Natural killer cell treated with Interleukin-12 subunit alpha and Interleukin-12 subunit beta and Interleukin-15 and Interleukin-18, amount 100 ng/mL, for 72 hours (primary cell): ENCODE results near the gene PTPRN2. TPM values are rescaled to one million over a fixed set of nuclear protein-coding genes. Genes with fewer than 3 reads are reported as not detected.
A peak's percentile ranks its signal among the peaks of the same experiment; 100 is the strongest.
"Not testable (repeated sequence)": the region's sequence is repeated elsewhere in the genome, so short reads cannot be mapped to it uniquely, and the experiment has no call there.

ENCODE experiments used
- ATAC-seq, 2 donors: fragments of 150-1000 bp; cut with Tn5 transposase in 1 of 2; sonication (Bioruptor Pico), chemical (Tn5 transposase) in 1 of 2; 2 replicates each; pipeline ENCODE4 v1.10.0; 2021
- DNase-seq: peaks from one replicate; pipeline ENCODE4 v3.0.0; 2022; ENCODE audit warnings: low spot score
- H3K27ac Mint-ChIP-seq, 2 donors: 1 replicate in 1 of 2; 2 replicates in 1 of 2; pipeline ENCODE4 v1.8.0; 2022; ENCODE audit warnings: mixed read lengths in 2 of 2, mild to moderate bottlenecking in 1 of 2, moderate library complexity in 1 of 2
- H3K27me3 Mint-ChIP-seq, 2 donors: 1 replicate in 1 of 2; 2 replicates in 1 of 2; pipeline ENCODE4 v1.8.0; 2022; ENCODE audit warnings: mixed read lengths in 2 of 2
- H3K36me3 Mint-ChIP-seq: one replicate; pipeline ENCODE4 v1.8.0; 2022; ENCODE audit warnings: mixed read lengths
- H3K4me1 Mint-ChIP-seq, 2 donors: 1 replicate in 1 of 2; 2 replicates in 1 of 2; pipeline ENCODE4 v1.8.0; 2022; ENCODE audit warnings: low read depth in 2 of 2, mixed read lengths in 2 of 2, mild to moderate bottlenecking in 1 of 2
- H3K4me3 Mint-ChIP-seq: one replicate; pipeline ENCODE4 v1.8.0; 2022; ENCODE audit warnings: mixed read lengths
- H3K9me3 Mint-ChIP-seq: 2 replicates; pipeline ENCODE4 v1.8.0; 2022; ENCODE audit warnings: mixed read lengths
- total RNA-seq, 2 donors: library from RNA; stranded (reverse); gene quantifications; one replicate each; pipeline ENCODE4 v1.2.3, GENCODE V29; 2022

The PTPRN2 gene
- total RNA-seq, 2 donors from 2014 or later = 0.17 to 0.74 TPM

- no peak for ATAC-seq
- H3K9me3 Mint-ChIP-seq = no peaks in the 10 kb centered on the region
- H3K27me3 Mint-ChIP-seq = peaks cover 0 to 10% of the 10 kb centered on the region in 2 donors
- H3K4me1 Mint-ChIP-seq = no peaks in the 10 kb centered on the region
- H3K27ac Mint-ChIP-seq = no peak overlapping the region
- no peaks in the 10 kb centered on the region for H3K36me3 Mint-ChIP-seq
- H3K4me3 Mint-ChIP-seq = no peak overlapping the region
- peak; percentile 28 for DNase-seq
These were observed 918.5 kb downstream of the PTPRN2 start for GRCh38 chr7:157668884-157669767.

DNA sequence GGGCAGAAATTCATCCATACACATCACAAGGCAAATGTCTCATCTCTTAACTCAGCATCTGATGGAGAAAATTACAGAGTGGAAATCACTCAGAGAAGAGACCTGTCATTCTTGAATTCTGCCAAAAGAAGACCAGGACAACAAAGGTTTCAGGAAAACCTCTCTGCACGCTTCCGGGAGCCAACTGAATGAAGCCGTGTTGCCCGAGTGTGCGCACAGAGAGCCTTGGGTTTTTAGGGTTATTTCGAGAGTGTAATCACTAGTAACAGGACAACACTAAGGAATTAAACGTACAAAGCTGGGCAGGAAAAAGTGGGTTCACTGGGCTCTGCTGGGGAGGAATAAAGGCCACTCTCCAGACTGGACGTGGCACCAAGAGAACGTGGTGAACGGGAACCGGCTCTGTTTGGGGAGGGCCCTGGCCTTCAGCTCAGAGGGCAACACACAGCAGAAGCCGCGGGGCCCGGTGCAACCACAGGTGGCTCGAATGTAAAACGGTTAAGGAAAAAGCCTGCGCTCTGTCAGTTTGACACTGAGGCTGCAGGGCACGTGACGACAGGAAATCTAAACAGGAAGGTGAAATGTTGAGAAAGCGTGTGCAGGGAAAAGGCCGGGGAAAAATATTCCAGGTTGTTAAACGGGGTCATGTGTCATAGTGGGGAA lies 919.3 kb downstream of the PTPRN2 start:
- no peak for ATAC-seq

GRCh38 chr7:157667731-157668130 lies 919.9 kb downstream of the PTPRN2 start:
- Mint-ChIP-seq H3K9me3 (no peaks in the 10 kb centered on the region), H3K27me3 (peaks cover 0 to 10% of the 10 kb centered on the region in 2 donors), H3K27ac (no peak overlapping the region), H3K4me3 (no peak overlapping the region), H3K4me1 (no peaks in the 10 kb centered on the region), H3K36me3 (no peaks in the 10 kb centered on the region)
- peak; percentile 44 for DNase-seq
- ATAC-seq = no peak

More for the DNA sequence above, 919.3 kb downstream of the PTPRN2 start:
- H3K4me3 Mint-ChIP-seq = no peak overlapping the region
- H3K36me3 Mint-ChIP-seq = no peaks in the 10 kb centered on the region
- peak; percentile 50 for DNase-seq
- H3K9me3 Mint-ChIP-seq = no peaks in the 10 kb centered on the region
- H3K27ac Mint-ChIP-seq = no peak overlapping the region
- H3K27me3 Mint-ChIP-seq = peaks cover 0 to 10% of the 10 kb centered on the region in 2 donors
- H3K4me1 Mint-ChIP-seq = no peaks in the 10 kb centered on the region

- Mint-ChIP-seq H3K4me3 (no peak overlapping the region), H3K36me3 (no peaks in the 10 kb centered on the region), H3K9me3 (no peaks in the 10 kb centered on the region), H3K27ac (no peak overlapping the region), H3K4me1 (no peaks in the 10 kb centered on the region), H3K27me3 (peaks cover 0 to 10% of the 10 kb centered on the region in 2 donors)
- ATAC-seq = no peak
- peak; percentile 44 for DNase-seq
These were observed 920.4 kb downstream of the PTPRN2 start for GRCh38 chr7:157667261-157667660.

DNA sequence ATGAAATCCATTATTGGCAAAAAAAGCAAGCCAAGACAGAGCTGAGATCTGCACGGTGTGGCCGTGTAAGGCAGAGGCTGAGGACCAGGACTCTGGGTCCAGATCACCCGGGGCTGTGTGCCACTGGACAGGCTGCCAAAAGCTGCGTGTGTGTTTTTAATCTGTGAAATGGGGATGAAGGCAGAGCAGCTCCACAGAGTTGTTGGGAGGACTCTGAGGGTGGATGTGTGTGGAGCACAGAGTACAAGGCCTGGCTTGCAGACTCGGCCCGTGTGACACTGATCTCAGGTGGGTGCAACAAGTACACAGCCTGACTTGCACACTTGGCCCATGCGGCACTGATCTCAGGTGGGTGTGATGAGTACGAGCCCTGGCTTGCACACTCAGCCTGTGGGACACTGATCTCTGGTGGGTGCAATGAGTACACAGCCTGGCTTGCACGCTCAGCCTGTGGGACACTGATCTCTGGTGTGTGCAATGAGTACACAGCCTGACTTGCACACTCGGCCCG lies 921.0 kb downstream of the PTPRN2 start:
- ATAC-seq (no peak), DNase-seq (peak; percentile 16)
- no peak overlapping the region for H3K4me3 Mint-ChIP-seq
- H3K27me3 Mint-ChIP-seq = peaks cover 0 to 10% of the 10 kb centered on the region in 2 donors
- H3K27ac Mint-ChIP-seq = no peak overlapping the region
- no peaks in the 10 kb centered on the region for H3K36me3 Mint-ChIP-seq
- no peaks in the 10 kb centered on the region for H3K4me1 Mint-ChIP-seq
- no peaks in the 10 kb centered on the region for H3K9me3 Mint-ChIP-seq

DNA sequence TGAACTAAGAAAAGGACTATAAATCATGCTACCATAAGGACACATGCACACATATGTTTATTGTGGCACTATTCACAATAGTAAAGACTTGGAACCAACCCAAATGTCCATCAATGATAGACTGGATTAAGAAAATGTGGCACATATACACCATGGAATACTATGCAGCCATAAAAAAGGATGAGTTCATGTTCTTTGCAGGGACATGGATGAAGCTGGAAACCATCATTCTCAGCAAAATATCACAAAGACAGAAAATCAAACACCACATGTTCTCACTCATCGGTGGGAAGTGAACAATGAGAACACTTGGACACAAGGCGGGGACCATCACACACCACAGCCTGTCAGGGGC lies 922.0 kb downstream of the PTPRN2 start:
- not testable (repeated sequence) for H3K9me3 Mint-ChIP-seq, H3K27me3 Mint-ChIP-seq, H3K4me1 Mint-ChIP-seq, H3K27ac Mint-ChIP-seq, H3K36me3 Mint-ChIP-seq, H3K4me3 Mint-ChIP-seq, ATAC-seq
- peak; percentile 29 for DNase-seq

- Mint-ChIP-seq H3K27me3 (peaks cover 0 to 8% of the 10 kb centered on the region in 2 donors), H3K36me3 (no peaks in the 10 kb centered on the region), H3K27ac (no peak overlapping the region), H3K9me3 (no peaks in the 10 kb centered on the region), H3K4me1 (peaks cover 0 to 3% of the 10 kb centered on the region in 2 donors), H3K4me3 (no peak overlapping the region)
- DNase-seq (peak; percentile 42), ATAC-seq (no peak)
These were observed 922.6 kb downstream of the PTPRN2 start for GRCh38 chr7:157664871-157665633.

DNA sequence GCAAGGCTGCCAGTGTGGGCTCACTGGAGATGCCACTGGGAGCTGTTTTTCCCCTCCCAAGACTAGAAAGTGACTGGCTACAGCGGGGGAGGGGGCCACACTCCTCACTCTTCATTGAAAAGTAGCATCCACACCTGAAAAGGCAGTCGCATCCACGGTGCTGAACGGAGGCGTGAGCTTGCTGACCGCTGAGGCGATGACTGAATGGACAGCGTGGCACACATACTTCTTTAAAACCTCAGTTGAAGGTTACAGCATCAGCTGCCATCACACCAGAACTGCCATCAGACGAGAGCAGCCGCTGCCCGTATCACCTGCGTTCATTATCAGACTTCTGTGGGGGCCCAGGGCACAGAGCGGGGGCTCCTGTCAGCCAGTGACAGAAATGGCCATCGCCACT lies 923.6 kb downstream of the PTPRN2 start:
- Mint-ChIP-seq H3K4me1 (peaks cover 3 to 6% of the 10 kb centered on the region in 2 donors), H3K27me3 (peaks cover 0 to 8% of the 10 kb centered on the region in 2 donors), H3K27ac (no peak overlapping the region), H3K4me3 (no peak overlapping the region), H3K36me3 (no peaks in the 10 kb centered on the region), H3K9me3 (no peaks in the 10 kb centered on the region)
- DNase-seq (peak; percentile 31), ATAC-seq (no peak)

DNA sequence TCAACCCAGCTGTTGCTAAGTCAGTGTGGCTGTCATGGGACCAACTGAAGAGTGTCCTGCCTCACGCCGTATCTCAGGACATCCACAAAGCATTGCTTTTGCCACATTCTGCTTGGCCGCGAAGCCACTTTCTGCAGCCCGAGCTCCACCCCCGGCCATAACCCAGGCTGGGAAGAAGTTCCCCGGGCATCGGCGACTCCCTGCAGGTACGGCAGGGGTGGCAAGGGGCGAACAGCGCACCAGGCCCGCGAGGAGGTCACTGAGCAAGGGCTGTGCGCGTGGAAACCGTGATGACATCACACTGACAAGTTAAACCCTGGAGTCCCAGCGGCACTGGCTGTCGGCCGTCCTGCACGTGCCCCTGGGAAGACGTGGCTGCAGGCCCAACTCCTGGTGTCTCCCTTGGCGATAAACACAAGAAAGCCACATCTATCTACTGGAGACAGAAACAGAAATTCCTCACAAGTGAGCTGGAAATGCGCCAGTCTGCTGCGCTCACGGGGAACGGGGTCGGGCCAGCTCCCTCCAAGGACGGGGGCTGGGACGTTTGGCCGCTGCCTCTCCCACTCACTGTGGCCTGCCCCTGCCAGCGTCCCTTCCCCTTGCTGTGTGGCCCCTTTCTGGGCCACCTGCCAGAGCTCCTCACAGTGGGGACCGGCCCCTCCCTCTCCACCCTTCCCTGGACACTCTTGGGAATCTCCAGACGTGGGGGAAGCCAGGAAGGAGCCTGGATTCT lies 924.5 kb downstream of the PTPRN2 start:
- Mint-ChIP-seq H3K27ac (no peak overlapping the region), H3K36me3 (no peaks in the 10 kb centered on the region), H3K27me3 (peaks cover 0 to 2% of the 10 kb centered on the region in 2 donors), H3K4me1 (peaks cover 3 to 6% of the 10 kb centered on the region in 2 donors), H3K9me3 (no peaks in the 10 kb centered on the region), H3K4me3 (no peak overlapping the region)
- no peak for ATAC-seq
- DNase-seq = peak; percentile 59

DNA sequence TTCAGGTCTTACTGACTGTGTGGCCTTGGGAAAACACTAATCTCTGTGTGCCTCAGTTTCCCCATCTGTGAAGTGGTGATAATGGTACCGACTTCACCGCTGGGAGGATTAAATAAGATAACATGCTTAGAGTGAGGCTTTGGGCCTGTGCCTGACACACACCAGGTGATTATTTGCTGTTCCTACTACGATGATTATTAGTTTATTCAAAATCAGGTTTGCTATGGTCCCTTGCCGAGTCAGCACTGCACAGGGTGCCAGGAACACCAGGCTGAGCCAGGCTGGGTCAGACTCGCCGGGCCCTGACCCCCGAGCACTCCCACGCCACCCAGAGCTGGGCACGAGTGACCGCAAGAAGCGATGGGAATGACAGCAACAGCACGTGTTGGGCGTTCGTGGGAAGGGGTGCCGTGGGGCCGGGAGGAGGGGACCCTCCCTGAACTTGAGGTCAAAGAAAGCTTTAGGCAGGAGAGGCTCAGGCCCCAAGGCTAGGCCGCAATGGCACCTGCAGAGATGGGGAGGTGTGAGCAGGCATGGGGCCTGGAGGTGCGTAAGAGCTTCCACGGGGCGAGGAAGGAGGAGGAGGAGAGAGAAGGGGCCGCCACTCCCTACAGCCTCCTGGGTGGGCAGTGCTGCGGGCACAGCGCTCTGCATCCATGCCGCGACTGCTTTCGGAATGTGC lies 925.4 kb downstream of the PTPRN2 start:
- H3K27me3 Mint-ChIP-seq = no peaks in the 10 kb centered on the region
- no peak overlapping the region for H3K27ac Mint-ChIP-seq
- no peak for ATAC-seq
- H3K9me3 Mint-ChIP-seq = no peaks in the 10 kb centered on the region
- peaks cover 3 to 6% of the 10 kb centered on the region in 2 donors for H3K4me1 Mint-ChIP-seq
- no peak overlapping the region for H3K4me3 Mint-ChIP-seq
- peak; percentile 50 for DNase-seq
- no peaks in the 10 kb centered on the region for H3K36me3 Mint-ChIP-seq

DNA sequence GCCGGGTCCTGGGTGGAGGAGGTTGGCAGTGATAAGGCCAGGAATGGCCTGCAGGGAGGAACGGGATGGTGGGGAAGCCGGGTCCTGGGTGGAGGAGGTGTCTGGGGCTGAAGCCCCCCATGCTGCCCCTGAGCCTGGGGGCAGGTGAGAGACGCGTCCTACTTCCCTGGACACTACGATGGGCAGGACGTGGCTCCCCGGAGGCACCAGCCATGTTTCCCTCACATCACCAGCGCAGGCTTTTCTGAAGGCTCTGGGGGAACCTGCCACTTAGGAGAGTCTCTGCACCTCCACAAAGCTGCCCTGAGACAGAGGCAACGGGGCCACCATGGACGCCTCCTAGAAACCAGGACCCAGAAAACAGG lies 926.0 kb downstream of the PTPRN2 start:
- Mint-ChIP-seq H3K4me1 (peaks cover 3 to 6% of the 10 kb centered on the region in 2 donors), H3K27me3 (no peaks in the 10 kb centered on the region), H3K36me3 (no peaks in the 10 kb centered on the region), H3K9me3 (no peaks in the 10 kb centered on the region), H3K4me3 (no peak overlapping the region), H3K27ac (no peak overlapping the region)
- ATAC-seq = no peak
- DNase-seq = peak; percentile 50

- no peaks in the 10 kb centered on the region for H3K27me3 Mint-ChIP-seq
- H3K4me3 Mint-ChIP-seq = no peak overlapping the region
- no peak for ATAC-seq
These were observed 926.5 kb downstream of the PTPRN2 start for GRCh38 chr7:157660971-157661610.

More at GRCh38 chr7:157660971-157661610, 926.5 kb downstream of the PTPRN2 start:
- H3K9me3 Mint-ChIP-seq = no peaks in the 10 kb centered on the region
- no peaks in the 10 kb centered on the region for H3K36me3 Mint-ChIP-seq
- peaks cover 3 to 6% of the 10 kb centered on the region in 2 donors for H3K4me1 Mint-ChIP-seq
- peak; percentile 28 for DNase-seq
- no peak overlapping the region for H3K27ac Mint-ChIP-seq
